Measurements from ENCODE around the gene METTL6.
"Not testable (repeated sequence)": the region's sequence is repeated elsewhere in the genome, so short reads cannot be mapped to it uniquely, and the experiment has no call there.

METTL6 gene, protein sequence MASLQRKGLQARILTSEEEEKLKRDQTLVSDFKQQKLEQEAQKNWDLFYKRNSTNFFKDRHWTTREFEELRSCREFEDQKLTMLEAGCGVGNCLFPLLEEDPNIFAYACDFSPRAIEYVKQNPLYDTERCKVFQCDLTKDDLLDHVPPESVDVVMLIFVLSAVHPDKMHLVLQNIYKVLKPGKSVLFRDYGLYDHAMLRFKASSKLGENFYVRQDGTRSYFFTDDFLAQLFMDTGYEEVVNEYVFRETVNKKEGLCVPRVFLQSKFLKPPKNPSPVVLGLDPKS

GRCh38 chr3:15427182-15427880 lies at the start of gene METTL6, which contains the start of gene EAF1:
Gene METTL6 (minus strand): TSS chr3:15427544. CDS start chr3:15426511, 1,033 bp downstream.
Gene EAF1 (plus strand): TSS chr3:15427598. CDS start chr3:15427780, 182 bp downstream.
- peak; percentile 84 for DNase-seq

GRCh38 chr3:15476378-15476777 lies 49.0 kb upstream of the METTL6 start:
- no peak for DNase-seq

- DNase-seq = no peak
Measured at GRCh38 chr3:15475161-15475560, 47.8 kb upstream of the METTL6 start.

DNA sequence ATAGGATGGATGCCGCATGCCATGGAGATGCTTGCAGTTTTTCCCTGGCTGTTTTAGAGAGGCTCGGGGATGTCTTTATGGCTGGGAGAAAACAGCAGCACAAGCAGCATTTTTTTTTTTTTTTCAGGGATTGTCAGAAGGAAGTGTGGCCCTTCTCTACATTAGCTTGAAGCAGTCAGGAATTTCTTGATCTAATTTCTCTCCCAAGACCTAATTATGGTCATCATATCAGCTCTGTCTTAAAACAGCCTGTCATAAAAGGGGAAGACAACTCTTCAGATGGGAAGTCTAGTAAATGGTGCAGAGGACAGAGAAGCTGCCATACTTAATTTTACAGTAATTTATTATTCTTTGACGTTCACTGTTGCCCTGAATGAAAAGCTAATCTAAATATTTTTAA lies 44.5 kb upstream of the METTL6 start:
- no peak for DNase-seq

DNA sequence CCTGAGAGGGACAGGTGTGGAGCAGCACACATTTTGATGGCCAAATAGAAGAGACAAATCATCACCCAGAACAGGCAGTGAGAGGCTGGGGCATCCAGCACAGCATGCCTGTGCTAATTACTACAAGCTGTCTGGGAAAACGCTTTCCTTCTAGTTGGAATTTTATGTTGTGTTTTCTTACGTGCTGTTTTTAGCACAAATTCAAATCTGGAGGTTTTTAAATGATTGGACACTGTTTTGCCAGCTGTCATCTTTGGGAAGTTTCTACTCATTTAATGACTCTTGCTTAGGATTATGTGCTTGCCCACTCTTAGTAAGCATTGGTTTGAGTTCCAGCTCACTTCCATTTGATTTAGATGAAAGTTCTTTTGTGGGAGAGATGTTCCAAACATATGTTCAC lies 43.5 kb upstream of the METTL6 start:
- no peak for DNase-seq

DNA sequence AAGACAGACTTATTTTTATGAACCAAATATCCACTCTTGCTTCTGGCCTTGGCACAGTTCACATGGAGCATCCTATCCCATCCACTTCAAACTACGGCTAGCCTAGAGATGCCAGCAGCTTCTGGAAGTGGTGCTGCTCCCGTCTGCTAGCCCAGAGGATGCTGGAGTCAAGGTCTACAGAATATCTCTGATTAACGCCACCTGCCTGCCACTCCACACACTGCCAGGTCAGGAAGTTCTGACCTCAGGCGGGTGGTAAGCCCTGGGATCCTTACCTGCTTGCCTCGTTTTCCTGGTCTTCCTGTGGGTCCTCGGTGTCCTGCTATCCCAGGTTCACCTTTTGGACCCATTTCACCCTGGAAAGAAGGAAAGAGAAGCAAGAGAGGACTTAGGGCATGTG lies 42.9 kb upstream of the METTL6 start:
- no peak for DNase-seq

DNA sequence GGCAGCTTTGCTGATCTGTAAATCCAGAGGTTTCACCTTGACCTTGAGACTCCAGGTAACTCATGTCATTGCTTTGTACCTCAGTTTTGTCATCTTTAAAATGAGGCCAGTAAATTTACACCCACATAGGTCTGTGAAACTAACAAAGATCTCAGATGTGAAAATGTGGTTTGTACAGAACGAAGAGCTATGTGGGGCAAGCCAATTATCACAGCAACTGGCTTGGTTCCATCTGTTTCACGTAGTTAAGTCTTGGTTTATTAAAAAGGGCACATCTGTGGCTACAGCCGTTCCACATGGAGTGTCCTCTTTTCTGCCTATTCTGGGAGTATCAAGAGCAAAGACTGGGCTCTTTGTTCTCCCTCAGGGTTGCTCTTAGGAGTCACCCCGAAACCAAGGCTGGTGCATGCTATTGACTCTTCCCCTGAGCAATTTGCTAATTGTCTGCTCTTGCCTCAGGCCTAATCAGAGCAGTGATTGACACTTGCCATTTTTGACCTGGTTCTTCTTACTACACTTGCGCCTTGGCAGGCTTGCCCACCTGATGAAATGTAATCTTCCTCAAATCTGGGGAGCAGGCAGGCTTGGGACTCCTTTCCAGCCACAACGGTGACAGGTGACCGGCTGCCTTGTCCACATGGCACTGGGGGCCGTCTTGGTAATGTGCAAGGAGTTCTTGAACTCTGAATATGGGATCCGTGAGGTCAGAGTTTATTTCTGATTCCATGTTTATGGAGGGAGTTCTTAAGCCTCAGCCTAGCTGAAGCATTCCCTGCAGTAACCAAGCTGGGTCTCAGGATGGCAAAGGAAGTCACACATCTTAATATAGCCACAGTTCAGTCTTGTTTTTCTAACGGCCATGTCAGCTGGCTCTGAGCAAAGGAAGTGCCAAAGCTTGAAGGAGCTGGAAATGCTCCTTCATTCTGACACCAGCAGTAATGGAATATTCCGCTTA lies 40.2 kb upstream of the METTL6 start:
- DNase-seq = peak; percentile 7

DNA sequence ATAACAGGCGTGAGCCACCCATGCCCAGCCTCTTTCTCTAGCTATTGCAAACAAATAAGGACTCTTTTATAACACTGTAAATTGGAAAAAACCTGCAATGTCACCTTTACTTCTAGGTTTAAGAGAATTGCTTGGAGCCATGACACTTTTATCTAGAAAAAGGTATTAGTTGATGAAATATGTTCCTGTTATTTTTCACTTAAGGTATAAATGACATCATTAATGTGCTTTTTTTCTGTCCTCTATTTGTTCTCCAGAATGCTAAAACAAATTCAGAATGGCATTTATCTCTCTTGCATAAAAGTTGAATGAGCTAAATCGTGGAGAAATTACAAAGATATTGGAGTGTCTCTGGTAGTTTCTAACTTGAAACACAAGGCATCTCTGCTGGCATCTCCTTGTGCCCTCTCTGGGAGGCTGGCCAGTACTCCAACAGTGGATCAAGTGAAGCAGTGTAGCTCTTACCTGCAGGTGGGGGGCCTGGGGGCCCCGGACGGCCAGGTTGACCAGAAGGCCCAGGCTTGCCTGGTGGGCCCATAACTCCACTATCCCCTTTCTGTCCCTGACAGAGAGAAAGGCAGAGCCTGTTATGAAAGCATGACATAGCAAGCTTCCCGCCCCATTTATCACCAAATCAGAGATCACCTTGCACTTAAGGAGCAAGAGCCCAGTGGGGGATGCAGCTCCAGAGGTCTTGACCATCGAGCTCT lies 38.7 kb upstream of the METTL6 start:
- no peak for DNase-seq

DNA sequence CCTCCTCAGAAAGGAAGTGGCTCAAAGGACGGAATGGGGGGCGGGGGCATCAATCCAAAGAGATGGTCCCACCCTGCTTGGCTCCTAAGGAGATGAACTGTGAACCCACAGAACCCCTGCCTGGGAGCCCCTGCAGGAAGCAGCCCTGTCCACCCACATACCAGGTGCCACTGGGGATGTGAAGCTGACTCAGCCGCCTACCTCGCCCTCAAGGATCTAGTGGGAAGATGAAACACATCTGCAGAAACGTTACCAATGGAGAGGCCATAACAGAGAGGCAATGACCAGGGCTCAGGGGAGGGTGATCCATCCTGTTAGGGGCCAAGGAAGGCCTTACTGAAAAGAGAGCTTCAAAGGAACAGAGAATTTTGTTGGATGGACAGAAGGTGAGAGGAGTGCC lies 35.1 kb upstream of the METTL6 start:
- no peak for DNase-seq

- peak; percentile 23 for DNase-seq
Measured at GRCh38 chr3:15460891-15461531, 33.7 kb upstream of the METTL6 start.

DNA sequence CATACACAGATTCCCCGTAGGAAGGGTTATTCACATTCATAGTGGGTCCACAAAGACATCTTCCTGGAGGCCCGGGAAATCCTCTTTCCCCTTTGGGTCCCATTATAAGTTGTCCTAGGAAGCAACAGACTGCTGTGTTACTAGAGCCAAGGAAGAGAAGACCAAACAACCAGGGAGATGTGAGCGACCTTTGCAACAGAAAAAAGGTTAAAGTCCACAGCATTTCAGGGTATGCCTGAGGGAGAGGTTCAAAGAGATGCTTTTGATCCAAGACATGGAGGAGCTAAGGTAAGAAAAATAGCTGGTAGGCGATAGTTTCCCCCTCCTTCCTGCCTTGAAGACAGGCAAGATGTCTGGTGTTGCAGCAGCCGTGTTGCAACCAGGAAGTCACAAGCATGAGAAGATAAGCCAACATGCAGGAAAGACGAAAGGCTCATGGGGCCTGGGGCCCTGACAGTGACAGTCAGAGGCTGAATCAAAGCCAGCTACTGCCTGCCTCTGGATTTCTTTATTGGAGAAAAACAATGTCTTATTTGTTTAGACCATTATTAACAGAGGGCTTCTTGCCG lies 31.0 kb upstream of the METTL6 start:
- no peak for DNase-seq

DNA sequence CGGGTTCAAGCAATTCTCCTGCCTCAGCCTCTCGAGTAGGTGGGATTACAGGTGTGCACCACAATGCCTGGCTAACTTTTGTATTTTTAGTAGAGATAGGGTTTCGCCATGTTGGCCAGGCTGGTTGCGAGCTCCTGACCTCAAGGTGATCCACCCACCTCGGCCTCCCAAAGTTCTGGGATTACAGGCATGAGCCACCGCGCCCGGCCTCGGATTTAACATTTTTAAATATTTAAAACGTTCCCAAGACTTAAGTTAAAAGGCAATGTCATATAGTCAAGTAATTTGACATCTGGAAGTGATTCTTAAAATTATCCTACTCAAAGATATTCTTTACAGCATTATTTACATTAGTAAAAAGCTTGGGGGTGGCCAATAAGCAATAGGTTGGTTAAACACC lies 29.6 kb upstream of the METTL6 start:
- not testable (repeated sequence) for DNase-seq

- no peak for DNase-seq
Measured at GRCh38 chr3:15456321-15456720, 29.0 kb upstream of the METTL6 start.

- no peak for DNase-seq
Measured at GRCh38 chr3:15455756-15456155, 28.4 kb upstream of the METTL6 start.

DNA sequence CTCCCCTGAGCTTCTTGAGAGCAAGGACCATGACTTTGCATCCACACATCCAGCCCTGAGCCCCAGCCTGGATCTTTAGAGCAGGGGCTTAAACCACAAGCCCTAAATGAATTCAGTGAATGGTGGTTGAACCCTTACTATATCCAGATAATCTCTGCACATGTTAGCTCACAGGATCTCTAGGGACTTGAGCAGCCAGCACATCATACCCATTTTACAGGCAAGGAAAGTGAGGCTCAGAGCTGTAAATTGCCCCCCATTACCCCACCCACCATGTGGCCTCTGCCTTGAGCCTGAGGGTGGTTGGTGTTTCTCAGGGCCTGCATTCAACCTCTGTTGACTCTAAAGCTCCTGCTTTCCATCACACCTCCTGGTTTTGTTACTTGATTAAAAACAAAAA lies 27.6 kb upstream of the METTL6 start:
- DNase-seq = no peak

DNA sequence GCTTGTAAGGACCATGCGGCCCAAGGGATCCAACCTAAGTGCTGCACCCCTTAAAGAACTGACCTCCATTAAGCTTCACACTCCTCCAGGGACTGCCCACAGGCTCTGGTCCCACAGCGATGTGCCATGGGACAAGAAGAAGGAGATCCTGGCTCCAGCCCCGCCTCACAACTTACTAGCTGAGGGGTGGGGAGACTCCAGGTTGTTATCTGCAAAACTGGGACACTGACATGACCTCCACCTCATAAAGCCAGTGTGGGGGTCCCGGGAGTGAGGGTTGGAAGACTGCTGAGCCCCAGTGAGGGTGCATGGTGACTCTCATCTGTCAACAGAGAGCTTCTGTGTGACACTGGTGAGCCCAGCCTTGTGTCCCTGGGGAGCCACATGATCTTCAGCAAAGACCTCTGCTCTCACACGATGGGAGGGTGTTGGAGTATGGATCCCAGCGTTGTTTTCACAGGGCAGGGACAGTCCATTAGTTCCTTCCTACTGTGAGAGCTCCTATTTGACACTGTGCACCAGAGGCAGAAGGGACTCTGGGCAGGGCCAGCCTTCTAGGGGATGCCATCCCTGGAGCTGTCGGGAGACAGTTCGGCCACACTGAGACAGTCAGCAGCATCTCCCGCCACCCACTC lies 26.8 kb upstream of the METTL6 start:
- DNase-seq = no peak

DNA sequence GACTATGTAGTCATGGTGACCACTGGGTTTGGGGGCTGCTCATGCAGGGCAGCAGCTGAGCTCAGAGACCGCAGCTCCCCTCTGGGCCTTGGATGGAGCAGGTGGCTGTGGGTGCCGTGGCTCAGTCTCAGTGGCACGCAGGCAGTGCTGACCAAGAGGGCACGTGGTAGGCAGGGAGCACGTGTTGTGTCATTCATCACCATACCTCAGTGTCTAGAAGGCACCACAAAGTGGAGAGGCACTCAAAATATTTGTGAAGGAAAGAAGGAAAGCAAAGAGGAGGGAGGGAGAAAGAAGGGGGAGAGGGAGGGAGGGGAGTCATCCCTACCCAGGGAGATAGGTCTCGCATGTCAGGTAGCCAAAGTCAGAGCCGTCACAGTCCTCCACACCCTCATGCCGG lies 26.2 kb upstream of the METTL6 start:
- DNase-seq = no peak

DNA sequence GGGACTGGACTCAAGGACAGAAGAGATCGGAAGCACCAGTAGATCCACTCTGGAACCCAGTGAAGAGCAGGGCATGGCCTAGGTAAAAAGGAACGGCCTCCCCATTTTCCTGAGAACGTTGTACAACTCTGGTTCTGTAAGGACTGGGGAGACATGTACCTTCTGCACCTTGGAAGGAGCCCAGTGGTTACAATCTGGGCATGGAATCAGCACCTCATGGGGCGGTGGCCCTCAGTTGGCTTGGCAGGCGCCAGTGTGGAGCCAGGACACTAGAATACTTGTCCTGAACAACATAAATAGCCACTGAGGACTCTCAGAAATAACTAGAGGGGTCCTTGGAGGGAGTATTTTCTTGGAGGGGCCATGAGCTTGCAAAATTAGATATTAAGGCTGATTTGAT lies 25.6 kb upstream of the METTL6 start:
- no peak for DNase-seq

DNA sequence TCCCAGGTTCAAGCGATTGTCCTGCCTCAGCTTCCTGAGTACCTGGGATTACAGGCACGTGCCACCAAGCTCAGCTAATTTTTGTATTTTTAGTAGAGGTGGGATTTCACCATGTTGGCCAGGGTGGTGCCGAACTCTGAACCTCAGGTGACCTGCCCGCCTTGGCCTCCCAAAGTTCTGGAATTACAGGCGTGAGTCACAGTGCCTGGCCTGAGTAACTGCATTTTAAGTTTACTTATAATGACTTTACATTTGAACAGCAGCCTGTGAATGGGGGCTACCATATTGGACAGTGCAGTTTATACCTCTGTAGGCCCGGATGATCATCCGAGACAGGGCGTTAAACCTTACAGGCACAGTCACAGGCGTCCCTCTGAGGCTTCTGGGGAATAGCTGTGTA lies 24.8 kb upstream of the METTL6 start:
- no peak for DNase-seq

DNA sequence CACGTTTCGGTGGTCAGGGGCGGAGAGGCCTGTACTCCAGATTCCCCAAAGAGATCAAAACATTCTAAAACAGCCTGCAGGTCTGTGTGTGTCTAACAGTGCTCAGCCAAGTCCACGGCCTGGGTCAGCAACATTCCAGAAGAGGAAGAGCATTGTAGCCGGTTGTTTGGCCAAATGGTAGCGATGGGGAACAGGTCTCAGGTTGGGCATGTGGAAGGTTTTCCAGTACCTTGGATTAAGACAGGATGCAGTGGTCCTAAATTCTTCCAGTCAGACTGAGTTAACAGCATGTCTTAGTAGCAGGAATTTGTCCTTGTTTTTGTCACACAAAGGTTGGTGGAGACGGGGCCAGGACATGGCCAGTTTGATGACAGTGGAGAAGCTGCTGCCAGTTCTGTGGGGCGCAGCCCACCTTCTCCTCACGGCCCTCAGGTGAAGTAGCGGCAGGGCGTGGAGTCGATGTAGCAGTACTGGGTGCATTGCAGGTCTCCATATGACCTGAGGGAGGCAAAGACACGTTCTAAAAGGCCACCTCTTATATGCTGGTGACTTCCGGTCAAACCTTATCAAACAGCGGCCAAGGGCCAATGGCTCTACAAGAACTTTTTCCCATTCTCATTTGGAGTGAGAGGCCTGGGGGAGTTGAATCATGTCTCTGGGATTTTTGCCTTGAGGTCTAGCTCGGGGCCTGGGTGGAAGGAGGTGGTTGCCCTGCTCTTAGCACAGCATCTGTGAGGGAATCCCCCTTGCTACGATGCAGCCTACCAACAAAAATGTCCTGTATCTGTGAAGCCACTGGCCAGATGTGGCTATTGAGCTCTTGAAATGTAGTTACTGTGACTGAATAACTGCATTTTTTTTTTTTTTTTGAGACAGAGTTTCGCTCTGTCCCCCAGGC lies 24.1 kb upstream of the METTL6 start:
- no peak for DNase-seq

Measured in CD4-positive, alpha-beta T cell treated with Interleukin-21 for 1 hour (primary cell).